Heart left ventricle (tissue), 16 donors: ENCODE results near the gene AGPAT1. TPM values are rescaled to one million over a fixed set of nuclear protein-coding genes. Genes with fewer than 3 reads are reported as not detected.

Source experiments
- ATAC-seq, 4 donors: fragments of 200-7000 bp; cut with Tn5 transposase; one replicate each; pipeline ENCODE4 v1.9.1; 2020 to 2022; ENCODE audit warnings: moderate library complexity in 4 of 4, mild to moderate bottlenecking in 3 of 4, moderate number of reproducible peaks in 1 of 4
- DNase-seq, 5 donors: peaks; one replicate each; pipeline ENCODE4 v3.0.0-alpha.2; 2020
- H3K27ac ChIP-seq, 12 donors: fragments of 200-600 bp; sonication (generic) in 4 of 12; one replicate each; pipeline versions ENCODE4 v1.5.0 to v1.8.0; 2016 to 2022; ENCODE audit warnings: mild to moderate bottlenecking in 2 of 12
- H3K27me3 ChIP-seq, 9 donors: fragments of 200-600 bp; sonication (generic) in 2 of 9; one replicate each; pipeline versions ENCODE4 v1.5.1 to v1.8.0; 2016 to 2022; ENCODE audit warnings: mild to moderate bottlenecking in 3 of 9
- H3K36me3 ChIP-seq, 9 donors: fragments of 200-600 bp; sonication (generic) in 2 of 9; one replicate each; pipeline versions ENCODE4 v1.5.0 to v1.8.0; 2018 to 2022; ENCODE audit warnings: mild to moderate bottlenecking in 2 of 9
- H3K4me1 ChIP-seq, 12 donors: fragments of 200-600 bp; sonication (generic) in 4 of 12; one replicate each; pipeline versions ENCODE4 v1.5.0 to v1.8.0; 2016 to 2022; ENCODE audit warnings: mild to moderate bottlenecking in 3 of 12
- H3K4me3 ChIP-seq, 12 donors: fragments of 200-600 bp; sonication (generic) in 4 of 12; one replicate each; pipeline versions ENCODE4 v1.5.0 to v1.8.0; 2017 to 2022; ENCODE audit warnings: mild to moderate bottlenecking in 9 of 12, moderate library complexity in 4 of 12
- H3K9me3 ChIP-seq, 12 donors: fragments of 200-600 bp; sonication (generic) in 4 of 12; one replicate each; pipeline versions ENCODE4 v1.5.0 to v1.8.0; 2016 to 2022; ENCODE audit warnings: mild to moderate bottlenecking in 1 of 12
- CTCF ChIP-seq, 12 donors: fragments of 200-600 bp; sonication (generic) in 4 of 12; IDR thresholded peaks; one replicate each; pipeline versions ENCODE4 v1.5.0 to v1.8.0; 2018 to 2022; ENCODE audit warnings: antibody characterized with exemption in 12 of 12, mild to moderate bottlenecking in 5 of 12
- POLR2A ChIP-seq, 2 donors: fragments of 450-650 bp; IDR thresholded peaks; one replicate each; pipeline ENCODE4 v1.6.1; 2017; ENCODE audit warnings: antibody characterized with exemption in 2 of 2, mild to moderate bottlenecking in 2 of 2, moderate library complexity in 2 of 2
- WGBS, 4 donors: extraction: QIAGEN DNeasy Blood & Tissue Kit in 2 of 4; methylation state at CpG; one replicate each; pipeline versions ENCODE4 v1.1.5 to v1.1.7; 2013 to 2018; 5-methylcytosine and 5-hydroxymethylcytosine counted together
- intact Hi-C, 10 donors: fragments of 100-400 bp; cut with DNase I; formaldehyde crosslinking; loops; one replicate each; pipeline versions ENCODE4 v1.11.1 to v1.14.2; 2022
- polyA plus RNA-seq, 2 donors: library from polyadenylated mRNA; stranded (reverse); fragments of 200-250 nt; gene quantifications; one replicate each; pipeline ENCODE4 v1.2.3, GENCODE V29; 2013
- total RNA-seq, 9 donors: library from RNA; depleted of rRNA in 2 of 9; stranded (reverse); fragments of >200 nt in 2 of 9; fragmentation: NEBNext Ultra II Directional in 3 of 9; extraction: Animal tissue kit (Norgen Biotek cat#: 25700) in 3 of 9; gene quantifications; one replicate each; pipeline versions ENCODE4 v1.1.0 to v1.2.4, GENCODE V29; 2016 to 2023
- donor health status: ischemic (EF 13 %, LVEDD 7.1; RV severe dilation, severe dysfunction).
- donor health status: healthy with polysubstance abuse.
- donor health status: DM: no; HTN: yes; CAD: no.
- donor health status: DM: no; HTN: no; CAD: no.
- donor health status: ischemic (EF 25% LVEDD 6.9; RV normal size, moderate dysfunction).
- donor health status: ischemic (EF 25% LVEDD 5.7; RV mildly dilated, moderate dysfunction).
- donor health status: healthy.
- donor health status: DM: yes; HTN: yes; CAD: no.
- donor health status: ischemic (EF 35%, LVEDD 5.7; RV mildly dilated, moderate dysfunction).
- donor health status: nonischemic (EF 11% LVEDD 7.7; RV severe dilation, severe dysfunction).
- donor health status: DM: yes; HTN: yes; CAD: no.
- donor health status: PGD.
- donor health status: ischemic (EF 29% LVEDD 5.4; RV normal size, mild dysfunction).
- donor health status: nonischemic (EF 23%, LVEDD 6.1; RV moderate dilation, normal function).

AGPAT1 gene
- total and polyA plus RNA-seq, 11 donors: 43.5 to 79.1 (median 51.0) TPM

GRCh38 chr6:32183483-32184083 is 7.7 kb upstream of the AGPAT1 start:
- WGBS, 4 donors: 61 to 75% (median 69%) methylated on average over 12 to 15 of the region's 15 CpGs
- TF ChIP-seq POLR2A (IDR thresholded peaks at IDR 0.05) (no peak), CTCF (IDR thresholded peaks at IDR 0.05) (no peak)
- intact Hi-C loops: no loop called here
- DNase-seq (peak in 4 of 5 donors; percentile 57 to 67 (median 64)), ATAC-seq (no peak)
- Histone ChIP-seq H3K36me3 (peaks cover 0 to 65% (median 55%) of the 10 kb centered on the region in 9 donors), H3K4me1 (peaks cover 9 to 83% (median 69%) of the 10 kb centered on the region in 12 donors), H3K4me3 (no peak overlapping the region), H3K27ac (peak overlapping the region in 11 of 12 donors; percentile 62 to 100 (median 71)), H3K27me3 (no peaks in the 10 kb centered on the region), H3K9me3 (no peaks in the 10 kb centered on the region)

- intact Hi-C loops: no loop called here
- ATAC-seq (no peak), DNase-seq (no peak)
- Histone ChIP-seq H3K27me3 (no peaks in the 10 kb centered on the region), H3K27ac (peak overlapping the region in 11 of 12 donors; percentile 62 to 100 (median 71)), H3K4me3 (no peak overlapping the region), H3K9me3 (no peaks in the 10 kb centered on the region), H3K4me1 (peaks cover 9 to 78% (median 64%) of the 10 kb centered on the region in 12 donors), H3K36me3 (peaks cover 0 to 65% (median 54%) of the 10 kb centered on the region in 9 donors)
- WGBS, 4 donors: 76 to 86% (median 79%) methylated on average over 3 of the region's 3 CpGs
- TF ChIP-seq CTCF (IDR thresholded peaks at IDR 0.05) (no peak), POLR2A (IDR thresholded peaks at IDR 0.05) (no peak)
Measured at GRCh38 chr6:32183030-32183429, 7.1 kb upstream of the AGPAT1 start.

GRCh38 chr6:32182555-32182981 is 6.7 kb upstream of the AGPAT1 start:
- Histone ChIP-seq H3K27me3 (no peaks in the 10 kb centered on the region), H3K4me3 (no peak overlapping the region), H3K36me3 (peaks cover 0 to 61% (median 50%) of the 10 kb centered on the region in 9 donors), H3K27ac (peak overlapping the region in 9 of 12 donors; percentile 62 to 100 (median 71)), H3K4me1 (peaks cover 9 to 73% (median 59%) of the 10 kb centered on the region in 12 donors), H3K9me3 (no peaks in the 10 kb centered on the region)
- intact Hi-C loops: no loop called here
- WGBS, 4 donors: 87 to 89% (median 88%) methylated on average over 10 of the region's 10 CpGs
- no peak for ATAC-seq
- no peak for DNase-seq
- TF ChIP-seq POLR2A (IDR thresholded peaks at IDR 0.05) (no peak), CTCF (IDR thresholded peaks at IDR 0.05) (no peak)

GRCh38 chr6:32181915-32182529 is 6.1 kb upstream of the AGPAT1 start:
- no peaks in the 10 kb centered on the region for H3K27me3 ChIP-seq
- intact Hi-C loops: no loop called here
- peaks cover 10 to 72% (median 58%) of the 10 kb centered on the region in 12 donors for H3K4me1 ChIP-seq
- H3K9me3 ChIP-seq: no peaks in the 10 kb centered on the region
- TF ChIP-seq POLR2A (IDR thresholded peaks at IDR 0.05) (no peak), CTCF (IDR thresholded peaks at IDR 0.05) (no peak)
- H3K36me3 ChIP-seq: peaks cover 0 to 55% (median 44%) of the 10 kb centered on the region in 9 donors
- DNase-seq (peak in 1 of 5 donors; percentile 38), ATAC-seq (no peak)
- 66 to 84% (median 73%) methylated on average over 8 to 10 of the region's 10 CpGs for WGBS, 4 donors
- peak overlapping the region in 9 of 12 donors; percentile 14 to 100 (median 69) for H3K27ac ChIP-seq
- H3K4me3 ChIP-seq: no peak overlapping the region
